HG02759 (cell line): ENCODE data around the gene ABCA4.

Experiments
- ATAC-seq: cut with Tn5 transposase; IDR thresholded peaks from one replicate; pipeline ENCODE4 v1.9.1; 2021; ENCODE audit warnings: mild to moderate bottlenecking, moderate library complexity; ENCODE audit not compliant: unreplicated experiment

Gene ABCA4

DNA sequence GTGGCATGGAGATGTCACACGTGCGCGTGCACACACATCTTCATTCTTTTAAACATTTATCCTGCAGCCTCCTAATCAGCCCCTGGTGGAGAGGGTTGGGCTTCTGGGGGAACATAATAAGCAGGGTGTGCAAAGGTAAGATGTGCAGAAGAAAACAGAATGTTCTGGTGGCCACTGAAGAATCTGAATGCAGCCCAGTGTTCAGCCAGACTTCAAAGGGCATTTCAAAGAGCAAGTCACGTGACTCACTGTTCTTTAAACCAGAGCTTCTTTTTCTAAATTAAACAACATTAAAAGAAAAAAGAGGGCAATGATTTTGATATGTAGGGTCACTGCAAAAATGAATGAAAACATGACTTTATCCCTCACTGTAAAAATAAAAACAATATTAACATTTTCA lies 89.8 kb downstream of the ABCA4 start:
- ATAC-seq = no peak

DNA sequence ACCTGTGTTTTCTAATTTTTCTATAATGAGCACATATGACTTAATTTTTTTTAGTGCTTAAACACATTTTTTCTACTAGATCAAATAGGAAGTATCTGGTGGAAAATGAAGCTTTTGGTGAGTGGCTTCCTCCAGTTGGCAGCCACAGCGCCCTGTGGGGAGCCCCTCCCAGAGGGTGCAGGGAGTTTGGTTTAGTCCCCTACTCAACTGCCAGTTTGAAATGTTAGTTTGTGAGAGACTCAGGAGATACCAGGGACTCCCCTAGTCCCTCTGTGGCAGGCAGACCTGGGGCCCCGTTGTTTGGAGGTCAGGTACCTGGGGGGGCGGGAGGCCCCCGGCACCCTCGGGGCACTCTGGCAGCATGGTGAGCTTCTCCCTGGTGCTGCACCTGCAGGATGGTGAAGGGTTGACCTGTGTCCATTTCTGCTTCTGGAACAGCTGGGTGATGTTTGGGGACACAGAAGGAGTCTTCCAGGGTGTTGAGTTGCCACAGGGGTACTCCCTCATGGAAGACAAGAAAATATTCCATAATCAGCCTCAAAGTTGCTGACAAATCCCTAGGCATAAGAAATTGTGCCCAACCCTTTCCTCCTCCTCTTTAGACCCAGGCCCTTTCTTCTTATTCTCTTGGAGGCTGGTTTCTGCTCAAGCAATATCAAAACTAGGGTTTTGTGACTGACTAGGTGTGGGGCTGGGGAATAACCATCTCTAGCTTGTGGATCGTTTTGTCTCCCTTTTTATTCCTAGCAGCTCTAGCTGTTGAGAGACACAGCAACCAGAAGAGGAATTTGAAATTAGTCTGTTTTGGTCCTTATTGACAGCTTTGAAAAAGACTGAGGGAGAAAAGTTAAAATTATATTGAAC lies 91.6 kb downstream of the ABCA4 start:
- ATAC-seq = no peak

DNA sequence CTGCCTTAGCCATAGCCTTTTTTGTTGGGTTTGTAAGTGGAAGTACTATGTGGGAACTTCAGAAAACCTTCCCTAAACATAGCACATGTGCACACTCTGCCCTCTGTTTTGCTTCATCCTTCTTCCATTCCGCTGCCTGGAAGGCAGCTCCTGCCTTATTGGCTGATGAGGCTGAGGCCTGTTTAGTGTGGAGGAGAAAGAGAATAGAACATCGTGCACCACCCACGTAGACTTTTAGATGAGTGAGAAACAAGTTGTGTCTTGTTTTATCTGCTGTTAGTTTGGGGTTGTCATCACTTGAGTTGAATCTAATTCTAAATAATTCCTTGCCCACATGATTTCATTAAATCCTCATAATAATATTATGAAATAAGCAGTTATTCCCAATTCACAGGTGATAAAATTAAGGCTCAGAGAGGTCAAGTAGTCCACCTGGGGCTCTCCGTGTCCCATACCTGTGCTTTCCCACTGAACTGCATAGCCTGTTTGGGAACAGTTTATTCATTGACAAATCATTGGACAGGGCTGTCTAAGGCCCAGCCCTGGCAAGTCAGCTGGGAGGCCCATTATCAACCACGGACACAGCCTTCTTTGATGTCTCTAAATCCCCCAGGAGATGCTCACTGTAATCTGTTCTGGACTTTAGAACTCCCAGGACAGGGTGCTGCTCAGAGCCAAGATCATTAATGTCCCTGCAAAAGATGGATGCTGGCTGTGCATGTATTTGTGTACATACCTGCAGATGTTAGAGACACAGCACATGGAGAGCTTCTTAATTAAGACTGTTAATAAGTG lies 93.0 kb downstream of the ABCA4 start:
- no peak for ATAC-seq

DNA sequence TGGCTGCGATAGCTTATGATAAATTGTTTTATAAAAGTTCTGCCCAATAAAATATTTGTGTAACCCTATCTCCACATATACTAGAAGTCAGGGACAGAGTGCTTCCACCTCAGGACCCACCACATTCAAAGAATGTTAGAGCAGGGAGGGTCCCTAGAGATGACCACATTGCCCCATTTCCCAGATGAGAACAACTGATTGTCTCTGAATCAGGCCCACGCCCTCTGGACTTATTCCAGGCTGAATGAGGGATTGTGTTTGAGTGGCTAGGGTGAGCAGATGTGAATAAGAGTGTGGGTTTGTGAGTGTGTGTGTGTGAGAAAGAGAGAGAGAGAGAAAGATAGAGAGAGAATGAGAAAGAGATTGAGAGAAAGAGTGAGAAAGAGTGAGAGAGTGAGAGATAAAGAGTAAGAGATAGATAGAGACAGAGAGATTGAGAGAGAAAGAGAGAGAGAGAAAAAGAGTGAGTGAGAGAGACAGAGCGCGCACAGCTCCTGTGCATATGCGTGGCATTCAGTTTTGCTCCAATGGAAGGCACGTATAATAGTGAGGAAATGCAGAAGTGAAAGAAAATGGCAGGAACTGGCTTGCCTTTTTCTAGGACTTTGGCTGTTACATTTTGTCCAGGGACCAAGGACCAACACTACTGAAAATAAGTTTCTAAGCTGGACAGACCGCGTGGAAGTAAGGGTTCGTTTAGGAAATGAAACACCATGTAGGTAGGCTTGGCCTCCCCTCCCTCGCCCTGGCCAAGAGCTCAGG lies 94.1 kb downstream of the ABCA4 start:
- no peak for ATAC-seq

DNA sequence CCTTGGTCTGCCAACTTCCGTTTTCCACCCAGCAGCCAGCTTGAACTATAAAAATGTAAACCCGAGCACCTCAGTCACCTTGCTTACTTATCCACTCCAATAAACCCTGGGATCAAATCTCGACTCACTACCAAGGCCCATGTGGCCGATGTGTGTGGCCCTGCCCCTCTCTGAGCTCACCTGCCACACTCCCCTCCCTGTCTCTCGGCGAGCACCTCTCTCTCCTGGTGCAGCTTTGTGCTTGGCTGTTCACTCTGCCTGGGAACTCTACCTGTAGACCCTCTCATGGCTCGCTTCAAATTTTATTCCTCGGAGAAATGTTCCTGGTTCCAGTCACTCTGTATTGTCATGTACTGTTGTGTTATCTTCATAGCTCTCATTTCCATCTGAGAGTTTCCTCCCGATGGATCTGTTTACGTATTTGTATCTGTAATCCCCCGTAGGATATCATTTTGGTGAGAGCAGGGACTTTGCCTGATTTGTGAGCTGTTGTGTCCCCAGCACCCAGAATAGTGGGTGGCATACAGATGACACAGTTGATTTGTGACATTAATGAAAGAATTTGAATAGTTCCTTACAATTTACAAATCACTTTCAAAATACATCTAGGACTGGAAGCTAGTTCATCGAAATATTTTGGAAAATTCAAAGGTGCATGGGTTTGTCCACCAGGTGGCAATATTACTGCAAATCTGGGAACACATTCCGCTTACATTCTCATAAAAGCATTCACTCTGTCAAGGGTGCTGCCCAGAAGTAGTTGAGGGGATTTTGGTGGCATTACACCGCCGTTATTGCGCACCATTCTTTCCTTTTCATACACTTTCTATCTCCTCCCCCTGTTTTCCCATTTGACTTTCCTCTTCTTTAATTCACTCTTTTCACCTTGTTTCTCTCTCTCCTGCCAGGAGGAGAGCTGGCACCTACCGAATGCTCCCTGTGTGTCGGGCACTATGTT lies 95.3 kb downstream of the ABCA4 start:
- no peak for ATAC-seq

DNA sequence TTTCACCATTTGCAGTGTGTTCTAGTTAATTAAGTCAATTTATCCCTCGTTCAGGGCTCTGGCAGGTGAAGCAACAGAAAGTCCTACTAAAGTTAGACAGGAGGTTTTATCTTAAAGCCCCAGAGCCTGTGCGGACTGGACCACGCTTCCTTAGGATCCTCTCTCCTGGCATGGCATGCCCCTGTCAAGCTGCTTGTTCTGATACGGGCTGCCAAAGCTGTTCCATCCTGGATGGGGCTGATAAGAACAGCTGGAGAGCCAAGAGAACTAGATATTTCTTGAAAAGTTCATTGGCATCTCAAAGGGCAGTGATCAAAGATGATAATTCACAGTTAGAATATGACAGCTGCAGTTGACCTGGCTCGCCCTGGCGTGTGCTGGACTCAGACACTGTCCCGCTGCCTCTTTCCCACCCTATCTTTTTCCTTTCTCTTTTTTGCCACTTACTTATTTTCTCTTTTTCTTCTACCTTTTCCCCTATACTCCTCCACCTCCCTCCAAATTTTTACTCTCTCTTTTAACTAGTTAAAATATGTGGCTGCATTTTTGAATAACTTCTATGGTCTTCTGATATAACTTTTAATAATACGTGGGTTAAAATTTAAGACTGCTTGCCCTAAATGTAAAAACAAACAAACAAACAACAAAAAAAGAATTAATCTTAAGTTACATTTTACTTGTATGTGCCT lies 96.7 kb downstream of the ABCA4 start:
- ATAC-seq = no peak

DNA sequence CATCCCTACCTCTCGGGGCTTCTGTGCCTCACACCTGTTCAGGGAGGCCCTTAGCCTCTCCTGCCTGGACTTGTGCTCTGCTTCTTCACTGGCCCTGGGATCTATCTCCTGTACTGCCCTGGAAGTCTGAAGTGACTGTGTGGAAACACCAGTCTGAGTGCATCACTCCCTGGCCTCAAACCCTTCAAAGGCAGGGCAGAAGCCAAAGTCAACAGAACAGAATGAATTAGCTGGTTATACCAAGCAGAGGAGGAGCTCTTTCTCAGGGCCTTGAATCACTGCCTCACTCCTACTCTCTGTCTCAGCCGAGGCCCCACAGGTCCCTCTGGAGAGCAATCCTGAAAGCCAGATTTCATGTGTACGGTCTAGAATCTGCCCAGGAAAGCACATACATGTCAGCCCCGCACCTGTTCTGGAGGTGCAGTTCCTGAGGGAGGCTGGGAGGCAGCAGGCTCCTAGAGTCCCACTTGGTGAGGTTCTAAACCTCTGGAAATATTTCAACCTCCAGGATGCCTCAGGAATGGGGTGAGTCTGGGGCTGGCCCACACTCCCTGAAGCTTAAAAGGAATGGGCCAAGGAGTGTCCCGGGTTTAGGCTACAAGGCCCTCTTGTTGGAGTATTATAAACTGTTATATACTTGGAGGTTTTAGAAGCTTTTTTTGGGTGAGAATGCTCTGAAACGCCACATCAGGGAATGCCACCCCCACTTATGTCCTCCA lies 98.3 kb downstream of the ABCA4 start:
- ATAC-seq = no peak

DNA sequence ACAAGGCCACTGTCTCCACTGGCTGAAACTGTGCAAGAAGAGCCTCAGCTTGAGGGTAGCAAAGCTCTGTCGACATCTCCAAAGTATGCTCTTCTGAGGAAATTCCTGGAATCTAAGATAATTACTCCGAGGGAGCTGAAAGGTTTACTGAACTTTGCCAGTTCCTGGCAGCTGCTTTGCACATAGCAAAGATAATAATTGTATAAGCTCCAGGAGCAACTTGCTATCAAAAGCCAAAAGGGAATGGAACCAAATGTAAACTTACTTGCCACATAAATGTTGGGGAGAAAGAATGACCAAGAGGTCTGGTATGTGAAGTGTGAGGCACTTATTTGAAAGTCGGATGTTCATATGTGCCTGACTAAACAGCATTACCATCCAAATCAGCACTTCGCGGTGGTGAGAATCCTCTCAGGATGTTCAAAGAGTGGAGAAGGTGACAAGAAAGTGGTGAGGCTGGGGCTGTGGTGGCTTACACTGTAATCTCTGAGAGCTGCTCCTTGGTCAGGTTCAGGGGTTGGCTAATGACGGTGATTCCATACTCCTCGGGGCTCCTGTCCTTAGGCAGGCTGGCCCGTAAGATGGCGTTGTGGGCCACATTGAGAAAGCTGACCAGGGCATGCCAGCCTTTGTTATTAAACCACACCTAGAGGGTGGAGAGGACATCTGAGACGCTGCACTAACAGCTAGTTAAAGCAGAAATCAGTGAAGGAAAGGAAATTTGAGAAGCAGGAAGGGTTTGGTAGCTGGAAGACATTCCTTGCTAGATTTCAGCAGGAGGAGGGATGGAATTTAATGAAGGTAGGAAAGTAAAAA lies 100.0 kb downstream of the ABCA4 start:
- ATAC-seq = no peak

DNA sequence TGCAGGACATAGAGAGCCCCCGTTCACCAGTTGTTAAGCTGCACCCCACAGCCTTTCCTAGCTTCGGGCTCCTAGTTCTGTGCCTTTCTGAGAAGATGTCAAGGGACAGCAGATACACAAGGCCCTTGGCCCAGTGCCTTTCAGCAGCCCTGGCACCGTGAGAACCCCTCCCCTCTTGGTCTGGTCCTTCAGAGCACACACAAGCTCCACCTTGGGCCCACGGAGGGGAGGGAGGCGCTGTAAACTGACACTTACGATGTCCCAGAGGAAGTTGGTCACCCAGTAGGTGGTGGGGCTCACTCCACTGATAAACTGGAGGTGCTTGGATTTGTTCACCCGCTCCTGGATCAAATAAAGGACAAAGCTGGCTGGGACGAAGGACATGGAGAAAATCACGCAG lies 101.6 kb downstream of the ABCA4 start:
- ATAC-seq = no peak

DNA sequence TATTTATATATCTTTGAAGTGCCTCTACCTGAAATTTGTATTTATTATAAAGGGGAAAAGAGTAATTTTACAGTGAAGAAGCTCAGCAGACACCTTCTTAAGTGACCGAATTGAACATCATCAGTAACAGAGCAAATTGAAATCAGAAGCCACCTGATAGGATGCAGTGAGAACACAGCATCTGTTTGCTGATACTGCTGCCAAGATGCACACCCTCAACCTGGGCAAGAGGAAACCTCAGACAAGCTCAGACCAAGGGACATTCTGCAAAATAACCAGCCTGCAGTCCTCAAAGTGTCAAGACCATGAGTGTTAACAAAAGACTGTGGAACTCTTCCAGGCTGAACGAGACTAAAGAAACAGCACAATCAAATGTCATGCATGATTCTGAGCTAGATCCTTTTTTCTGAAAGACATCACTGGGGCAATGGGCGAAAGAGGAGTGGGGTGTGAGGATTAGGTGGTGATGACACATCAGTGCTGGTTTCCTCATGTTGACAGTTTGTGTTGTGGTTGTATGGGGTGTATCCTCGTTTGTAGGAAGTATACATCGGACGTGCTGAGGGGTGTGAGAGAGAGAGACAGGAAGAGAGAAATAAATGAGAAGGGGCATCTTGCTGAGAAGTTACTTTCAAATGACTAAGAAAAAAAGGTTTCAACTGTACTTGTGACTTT lies 103.7 kb downstream of the ABCA4 start:
- ATAC-seq = no peak

DNA sequence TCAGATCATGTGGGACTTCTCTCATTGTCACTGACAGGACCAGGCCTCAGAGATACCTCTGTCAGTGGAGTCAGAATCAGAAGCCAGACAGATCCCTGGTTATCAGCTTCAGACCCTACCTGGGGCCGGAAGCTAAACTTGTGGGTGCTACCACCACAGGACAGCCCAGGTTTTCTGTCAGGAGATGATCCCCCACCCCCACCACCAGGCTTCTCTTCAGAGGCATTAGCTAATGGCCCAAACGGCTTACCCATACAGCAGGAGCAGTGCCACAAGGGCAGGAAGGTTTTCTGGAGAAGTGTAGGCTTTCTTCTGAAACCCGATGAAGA lies 105.5 kb downstream of the ABCA4 start:
- no peak for ATAC-seq

DNA sequence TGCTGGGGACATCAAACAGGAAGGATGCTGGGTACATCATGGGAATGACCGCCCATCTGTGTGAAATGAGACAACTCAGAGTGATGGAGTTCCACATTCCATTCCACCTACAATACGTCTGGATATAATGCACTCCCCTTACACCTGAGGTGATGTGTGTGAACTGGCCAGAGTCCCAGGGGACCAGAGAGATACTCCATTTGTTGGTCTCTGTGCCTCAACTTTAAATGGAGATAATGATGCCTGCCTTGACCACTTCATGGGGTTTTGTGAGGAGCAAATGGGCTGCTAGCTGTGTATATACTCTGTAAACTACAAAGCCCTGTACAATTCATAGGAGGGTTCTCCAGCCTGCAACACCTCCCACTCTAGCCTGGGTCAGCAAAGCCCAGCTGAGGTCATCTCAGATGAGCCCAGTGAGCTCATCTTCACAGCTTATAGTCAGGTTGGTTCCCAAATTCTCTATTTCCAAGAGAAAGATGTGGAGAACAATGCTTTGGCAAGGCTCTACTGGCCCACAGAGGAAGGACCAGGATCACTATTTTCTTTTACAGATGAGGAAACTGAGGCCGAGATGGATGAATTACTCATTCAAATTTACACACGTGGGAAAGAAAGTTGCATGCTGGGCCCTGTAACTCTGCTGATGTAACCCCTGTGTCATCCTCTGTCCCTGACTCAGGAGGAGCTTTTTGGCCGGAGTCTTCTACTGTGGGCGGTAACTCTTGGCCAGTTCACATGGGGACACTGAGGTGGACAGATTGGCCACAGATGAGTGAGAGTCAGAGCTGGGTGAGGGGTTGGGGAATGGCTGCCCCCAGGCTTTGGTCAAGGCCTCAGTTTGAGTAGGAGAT lies 106.1 kb downstream of the ABCA4 start:
- ATAC-seq = no peak

DNA sequence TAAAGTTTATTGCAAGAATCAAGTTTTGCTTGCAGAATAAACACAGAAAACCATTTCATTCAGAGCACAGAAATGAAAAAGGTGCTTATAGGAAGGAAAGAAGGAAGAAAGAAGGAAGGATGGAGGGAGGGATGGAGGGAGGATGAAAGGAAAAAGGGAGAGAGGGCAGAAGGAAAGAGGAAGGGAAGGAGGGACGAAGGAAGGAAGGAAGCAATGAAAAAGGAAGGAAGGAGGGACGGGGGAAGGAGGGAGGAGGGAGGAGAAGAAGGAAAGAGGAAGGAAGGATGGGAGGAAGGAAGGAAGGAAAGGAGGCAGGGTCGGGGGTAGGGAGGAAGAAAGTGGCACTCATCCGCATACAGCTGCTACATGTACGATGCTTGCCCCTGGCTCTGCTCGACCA lies 106.9 kb downstream of the ABCA4 start:
- ATAC-seq = no peak

DNA sequence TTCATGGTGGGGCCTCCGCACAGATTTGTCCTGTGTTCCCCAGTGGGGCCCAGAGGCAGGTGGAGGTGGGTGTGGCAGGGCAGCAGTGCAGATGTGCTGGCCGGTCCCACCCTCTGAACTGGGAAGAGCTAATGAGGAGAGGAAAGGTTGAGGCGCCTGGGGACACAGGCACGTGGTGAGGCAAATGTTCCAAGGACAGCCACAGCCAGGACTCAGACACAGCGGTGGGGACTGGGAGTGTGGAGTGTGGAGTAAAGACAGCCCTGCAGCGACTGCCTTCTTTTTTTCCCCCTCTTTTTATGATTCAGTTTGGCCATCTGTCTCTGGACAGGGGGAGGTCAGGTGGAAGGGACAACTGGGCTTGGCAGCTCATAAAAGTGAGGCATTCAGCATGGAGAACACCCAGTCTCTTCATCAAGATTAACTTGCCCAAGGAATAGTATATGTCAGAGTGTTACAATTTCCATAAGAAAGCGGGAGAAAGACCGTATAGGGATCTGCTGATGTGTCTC lies 107.5 kb downstream of the ABCA4 start:
- ATAC-seq = no peak

DNA sequence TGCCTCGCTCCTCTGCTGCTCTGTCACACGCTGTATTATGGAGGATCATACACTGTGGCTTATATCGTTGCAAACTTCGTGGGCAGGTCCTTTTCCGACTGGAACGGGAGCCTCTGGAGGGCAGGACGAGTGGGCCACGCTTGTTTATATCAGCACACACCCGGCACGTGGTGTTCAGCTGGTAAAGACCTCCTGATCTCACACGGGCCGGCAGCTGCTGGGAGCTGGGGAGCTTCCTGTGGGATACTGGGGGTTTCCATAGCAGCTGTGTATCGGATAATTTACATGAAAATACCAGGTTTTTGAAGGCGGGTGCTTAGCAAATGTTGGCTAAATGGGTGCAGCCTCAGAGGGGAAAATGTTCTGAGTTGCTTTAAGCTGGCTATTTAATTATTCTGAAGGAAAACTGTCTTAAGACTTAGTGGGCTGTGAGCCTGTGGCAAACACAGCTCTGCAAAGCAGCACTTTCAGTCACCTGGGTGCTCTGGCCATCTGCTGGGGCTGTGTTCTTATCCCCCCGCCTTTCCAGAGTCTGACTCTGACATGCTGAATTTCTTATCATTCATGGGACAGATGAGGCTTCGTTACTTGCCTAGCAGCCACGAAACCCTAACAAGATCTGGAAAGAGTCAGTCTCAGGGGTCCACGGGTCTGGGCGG lies 108.1 kb downstream of the ABCA4 start:
- ATAC-seq = no peak
